NCI-H2196 treated with DMSO at 0.1 percent for 48 hours (cell line): ENCODE data around the gene DAB2IP.

ENCODE experiments used
- DNase-seq: peaks from one replicate; lab custom pipeline; 2025; ENCODE audit not compliant: unreplicated experiment; lab: John Stamatoyannopoulos, UW

DAB2IP gene

GRCh38 chr9:121700165-121700831, 48.9 kb downstream of the DAB2IP start:
- DNase-seq, result peak; percentile 28

- DNase-seq, result no peak
These were observed 49.5 kb downstream of the DAB2IP start for GRCh38 chr9:121700832-121701419.

DNA sequence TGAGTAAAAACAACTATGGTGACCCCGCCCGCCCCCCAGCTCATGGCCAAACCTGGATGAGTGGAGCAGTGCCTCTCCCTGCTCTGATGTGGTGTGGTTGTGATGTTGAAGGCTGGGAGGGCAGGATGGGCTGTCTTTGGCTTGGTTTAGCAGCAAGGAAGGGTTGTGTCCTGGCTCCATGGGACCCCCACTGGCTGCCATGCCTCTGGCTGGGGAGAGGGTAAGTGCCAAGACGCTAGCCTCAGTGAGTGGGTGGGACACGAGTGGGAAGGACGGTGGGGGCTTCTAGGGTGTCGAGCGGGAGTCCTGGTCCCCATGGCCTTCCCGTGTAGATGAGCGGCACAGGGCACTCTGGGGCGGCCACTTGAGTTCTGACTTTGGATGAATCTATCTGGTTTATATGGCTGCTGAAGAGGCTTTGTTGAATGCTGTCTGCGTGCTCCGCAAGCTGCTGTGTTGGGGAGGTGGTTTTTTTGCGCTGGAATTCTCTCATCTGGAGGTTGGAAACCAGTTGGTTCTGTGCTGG, 50.4 kb downstream of the DAB2IP start:
- no peak for DNase-seq

DNA sequence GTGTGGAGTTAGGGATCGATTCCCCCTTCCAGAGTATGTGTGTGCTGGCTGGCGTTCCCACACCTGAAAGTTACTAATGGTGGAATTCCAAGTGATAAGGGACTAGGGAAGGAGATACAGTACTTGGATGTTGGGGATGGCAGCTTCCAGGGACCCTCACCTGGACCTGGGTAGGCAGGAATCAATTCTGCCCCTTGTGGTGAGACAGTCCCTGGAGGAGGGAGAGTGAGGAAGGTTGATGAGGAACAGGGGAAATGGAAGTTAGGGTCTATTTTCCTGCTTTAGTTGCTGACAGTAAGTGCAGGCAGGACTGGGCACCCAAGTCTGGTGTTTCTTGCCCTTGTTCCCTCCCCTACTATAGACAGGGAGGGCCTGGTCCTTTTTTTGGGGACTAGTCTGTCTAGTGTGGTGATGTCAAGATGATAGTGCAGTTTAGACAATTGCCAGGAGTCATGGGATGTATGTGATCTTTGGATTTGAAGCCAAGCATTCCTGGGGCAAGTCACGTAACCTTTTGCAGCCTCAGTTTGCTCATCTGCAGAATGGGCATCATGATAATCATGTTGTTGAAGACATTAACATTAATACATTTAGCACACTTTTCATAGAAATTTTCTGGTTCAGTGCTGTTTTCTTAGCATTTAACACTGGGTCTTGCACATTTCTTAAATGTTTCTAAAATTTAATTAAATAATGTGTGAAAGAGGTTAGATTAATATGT, 51.7 kb downstream of the DAB2IP start:
- no peak for DNase-seq

- no peak for DNase-seq
These were observed 52.8 kb downstream of the DAB2IP start for GRCh38 chr9:121704281-121704680.

GRCh38 chr9:121706149-121706750, 54.8 kb downstream of the DAB2IP start:
- no peak for DNase-seq

- no peak for DNase-seq
These were observed 56.3 kb downstream of the DAB2IP start for GRCh38 chr9:121707477-121708424.

DNA sequence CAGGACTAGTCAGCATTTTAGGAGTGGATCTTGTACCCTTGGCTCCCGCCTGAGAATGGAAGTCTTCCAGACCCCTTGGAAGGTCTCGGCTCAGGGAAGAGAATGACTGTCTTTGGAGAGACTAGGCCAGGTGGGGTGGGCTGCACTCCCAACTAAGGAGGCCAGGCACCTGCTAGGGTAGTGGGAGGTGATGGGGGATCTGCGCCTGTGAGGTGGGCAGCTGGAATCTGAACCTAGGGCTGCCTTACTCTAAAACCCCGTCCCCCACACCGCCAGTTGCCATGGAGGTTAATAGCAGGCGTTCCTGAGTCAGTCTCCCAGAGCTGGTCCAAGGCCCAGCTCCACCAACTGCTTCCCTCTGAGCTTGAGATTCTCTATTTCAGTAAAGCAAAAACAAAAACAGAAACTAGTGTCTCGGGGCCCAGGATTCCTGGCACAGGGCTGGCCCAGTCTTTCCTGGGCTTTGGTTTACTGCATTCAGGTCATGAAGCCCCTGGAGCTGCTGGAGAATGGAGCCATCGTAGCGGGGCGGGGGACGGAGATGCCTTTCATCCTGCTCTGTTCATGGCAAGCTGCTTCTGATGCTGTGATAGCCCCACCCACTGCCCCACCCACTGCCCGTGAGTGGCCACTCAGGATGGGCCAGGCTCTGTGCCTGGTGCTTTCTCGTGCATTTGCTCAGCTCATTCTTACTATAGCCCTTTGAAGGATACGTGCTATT, 57.5 kb downstream of the DAB2IP start:
- no peak for DNase-seq

DNA sequence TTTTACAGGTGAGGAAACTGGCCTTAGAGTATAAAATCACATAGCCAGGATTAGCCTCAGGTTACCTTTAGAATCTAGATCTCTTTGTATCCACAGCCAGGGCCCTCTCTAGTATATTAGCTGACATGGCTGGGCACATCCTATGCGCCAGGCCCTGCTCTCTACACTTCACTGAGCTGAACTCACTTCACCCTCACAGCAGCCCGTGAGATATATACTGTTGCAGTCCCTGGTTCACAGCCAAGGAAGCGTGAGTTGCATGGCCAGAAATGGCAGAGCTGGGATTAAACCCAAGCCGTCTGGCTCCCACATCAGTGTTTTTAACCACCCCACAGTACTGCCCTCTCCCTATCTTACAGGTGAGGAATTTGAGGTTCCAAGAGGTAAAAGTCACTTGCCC, 58.4 kb downstream of the DAB2IP start:
- DNase-seq, result peak; percentile 24

GRCh38 chr9:121711281-121711680, 59.8 kb downstream of the DAB2IP start:
- no peak for DNase-seq

DNA sequence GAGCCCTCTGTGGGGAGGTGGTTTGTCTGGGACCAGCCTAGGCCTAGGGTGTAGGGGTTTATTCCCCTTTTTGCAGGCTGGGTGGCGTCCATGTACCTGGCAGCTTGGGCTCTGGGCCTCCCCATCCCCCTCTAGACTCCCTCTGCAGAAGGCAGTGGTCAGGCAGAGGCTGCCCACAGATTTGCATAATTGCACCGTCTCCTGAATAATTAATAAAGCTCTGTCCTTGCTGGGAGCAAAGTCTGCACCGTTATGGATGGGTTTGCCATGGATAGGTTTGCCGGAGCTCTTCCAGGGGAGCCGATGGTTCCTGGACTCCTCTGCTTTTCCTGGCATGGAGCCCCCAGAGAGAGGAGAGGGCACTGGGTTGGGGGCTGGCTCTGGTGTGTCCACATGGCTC, 60.4 kb downstream of the DAB2IP start:
- DNase-seq, result no peak

GRCh38 chr9:121713400-121714070, 62.1 kb downstream of the DAB2IP start:
- DNase-seq, result no peak

DNA sequence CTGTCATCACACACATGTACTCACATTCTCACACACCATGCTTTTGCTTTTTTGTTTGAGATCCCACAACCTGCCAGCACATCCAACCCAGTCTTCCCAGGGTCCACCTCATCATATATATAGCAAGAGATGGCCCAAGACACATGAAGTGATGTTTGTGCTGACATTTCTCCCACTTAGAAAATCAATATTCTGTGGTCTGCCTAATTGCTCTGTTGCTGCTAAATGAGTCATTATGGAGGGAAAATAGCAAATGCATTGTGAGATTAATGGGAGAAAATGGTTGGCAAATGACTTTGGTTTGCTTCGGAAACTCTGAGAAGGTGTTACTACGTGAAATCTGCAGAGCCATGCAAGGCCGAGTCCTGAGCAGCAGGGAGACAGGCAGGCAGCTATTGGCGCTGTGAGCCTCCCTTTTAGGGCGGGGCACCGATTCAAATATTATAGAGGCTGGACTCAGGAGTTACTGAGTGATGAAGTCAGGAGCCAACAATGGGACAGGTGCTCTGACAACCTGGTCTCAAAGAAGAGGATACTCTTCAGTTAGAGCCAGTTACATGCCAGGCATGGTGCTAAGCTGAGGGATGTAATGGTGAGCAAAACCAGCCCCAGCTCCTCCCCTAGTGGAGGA, 62.8 kb downstream of the DAB2IP start:
- no peak for DNase-seq

- no peak for DNase-seq
These were observed 63.4 kb downstream of the DAB2IP start for GRCh38 chr9:121714873-121715272.

DNA sequence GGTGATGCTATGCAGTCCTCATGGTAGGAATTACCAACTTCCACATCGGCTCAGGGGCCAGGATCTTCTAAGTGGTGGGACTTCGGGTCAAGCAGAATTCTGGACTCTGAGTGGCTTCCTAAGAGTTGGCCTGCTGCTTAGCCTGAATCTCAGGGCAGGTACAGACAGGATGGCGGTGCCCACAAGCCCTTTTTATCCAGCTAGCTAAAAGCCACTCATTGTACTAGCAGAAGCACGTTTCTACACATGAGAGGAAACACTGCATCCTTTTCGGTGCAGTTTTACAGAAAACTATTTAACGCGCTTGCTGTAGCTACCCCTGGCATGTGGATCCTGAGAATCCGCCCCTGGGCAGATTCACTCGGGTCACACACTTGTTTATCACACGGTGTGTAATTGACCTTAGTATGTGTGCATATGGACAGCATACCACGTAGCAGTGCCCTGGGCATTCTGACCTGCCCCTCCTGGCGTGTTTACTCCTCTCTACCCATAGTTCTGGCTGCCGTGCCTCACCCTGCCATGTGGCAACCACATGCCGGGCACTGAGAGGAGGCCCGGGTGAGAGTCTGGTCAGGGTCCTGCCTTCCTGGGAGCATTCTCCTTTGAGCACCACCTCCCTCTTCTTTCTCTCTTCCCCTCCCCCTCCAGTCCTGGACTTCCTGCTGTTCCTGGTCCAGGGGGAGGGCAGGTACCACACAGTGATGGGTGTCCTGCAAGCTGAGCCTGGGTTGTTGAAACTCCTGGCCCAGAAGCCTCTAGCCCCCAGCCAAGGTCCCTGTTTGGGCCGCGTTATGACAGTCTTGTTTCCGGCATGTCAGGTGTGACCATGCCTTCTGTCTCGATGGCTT, 65.9 kb downstream of the DAB2IP start:
- no peak for DNase-seq

GRCh38 chr9:121718084-121718483, 66.7 kb downstream of the DAB2IP start:
- DNase-seq, result no peak

DNA sequence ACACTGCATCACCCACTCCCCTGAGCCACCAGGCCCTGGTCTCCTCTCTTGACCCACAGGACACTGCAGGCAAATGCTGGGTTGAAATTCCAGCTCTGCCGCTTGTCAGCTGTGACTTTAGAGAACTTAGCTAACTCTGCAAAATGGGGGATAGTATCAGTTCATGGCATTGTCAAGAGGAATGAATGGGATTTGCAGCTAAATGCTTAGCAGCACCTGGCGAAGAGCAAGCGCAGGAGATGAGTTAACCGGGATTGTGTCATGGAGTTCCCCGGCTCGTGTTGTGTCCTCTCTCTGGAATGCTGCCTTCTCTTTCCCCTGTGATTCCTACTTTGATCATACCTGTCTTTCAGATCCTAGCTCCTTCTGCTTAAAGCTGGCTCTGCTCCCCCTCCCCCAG, 67.1 kb downstream of the DAB2IP start:
- no peak for DNase-seq
